ENCODE data around the gene SESTD1. TPM values are rescaled to one million over a fixed set of nuclear protein-coding genes. Genes with fewer than 3 reads are reported as not detected.

Gene SESTD1
- total RNA-seq, 3 donors from 2014 or later = 54.1 to 137 (median 54.9) TPM

- Histone ChIP-seq H3K9me3 (no peaks in the 10 kb centered on the region), H3K27me3 (no peaks in the 10 kb centered on the region), H3K36me3 (no peaks in the 10 kb centered on the region), H3K4me1 (no peaks in the 10 kb centered on the region), H3K27ac (peak overlapping the region in 1 of 2 donors; percentile 33), H3K4me3 (no peak overlapping the region)
- TF ChIP-seq POLR2A (IDR thresholded peaks at IDR 0.05) (no peak), CTCF (IDR thresholded peaks at IDR 0.05) (no peak), POLR2AphosphoS5 (IDR thresholded peaks at IDR 0.05) (no peak)
- intact Hi-C loops (cut with DNase I; ENCODE audit: low total_unique reads) = loop anchor here (2.0 kb wide), 1 partner anchor 25 kb away; no protein-coding TSS in a partner anchor
- no peak for DNase-seq (ENCODE audit: low spot score in 2 of 2)
Measured at GRCh38 chr2:179237209-179237946, 27.3 kb downstream of the SESTD1 start.

DNA sequence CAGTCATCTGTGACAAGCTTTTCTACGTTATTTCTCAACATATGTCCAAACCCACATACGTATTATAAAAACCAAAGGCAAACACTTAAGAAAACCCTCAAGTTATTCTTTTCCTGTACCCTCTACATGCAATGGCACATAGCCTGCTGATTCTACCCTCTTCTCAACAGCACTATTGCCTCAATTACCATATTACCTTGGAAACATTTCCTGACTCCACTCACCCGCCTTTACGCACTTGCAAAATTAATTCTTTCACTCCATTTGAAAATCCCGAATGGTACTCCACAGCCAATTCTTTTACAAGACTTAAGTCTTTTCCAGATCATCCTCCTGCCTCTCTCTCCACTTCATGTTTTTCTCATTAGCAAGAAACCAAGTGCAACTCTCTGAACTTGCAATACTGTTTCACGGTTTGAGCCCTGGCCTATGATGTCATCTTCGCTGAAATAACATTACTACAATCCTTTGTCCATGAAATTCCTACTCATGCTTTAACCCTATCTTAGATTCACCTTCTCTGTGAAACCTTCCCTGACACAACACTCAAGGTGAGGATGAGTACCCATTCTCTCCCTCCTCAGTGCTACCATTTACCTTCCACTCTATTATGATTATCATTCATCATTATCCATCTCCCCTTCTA is 29.0 kb downstream of the SESTD1 start:
- Histone ChIP-seq H3K4me3 (no peak overlapping the region), H3K36me3 (no peaks in the 10 kb centered on the region), H3K27me3 (no peaks in the 10 kb centered on the region), H3K4me1 (no peaks in the 10 kb centered on the region), H3K9me3 (no peaks in the 10 kb centered on the region), H3K27ac (no peak overlapping the region)
- no peak for DNase-seq (ENCODE audit: low spot score in 2 of 2)
- TF ChIP-seq POLR2A (IDR thresholded peaks at IDR 0.05) = no peak
- intact Hi-C loops (cut with DNase I; ENCODE audit: low total_unique reads) = loop anchor here (2.0 kb wide), 1 partner anchor 27 kb away; no protein-coding TSS in a partner anchor

DNA sequence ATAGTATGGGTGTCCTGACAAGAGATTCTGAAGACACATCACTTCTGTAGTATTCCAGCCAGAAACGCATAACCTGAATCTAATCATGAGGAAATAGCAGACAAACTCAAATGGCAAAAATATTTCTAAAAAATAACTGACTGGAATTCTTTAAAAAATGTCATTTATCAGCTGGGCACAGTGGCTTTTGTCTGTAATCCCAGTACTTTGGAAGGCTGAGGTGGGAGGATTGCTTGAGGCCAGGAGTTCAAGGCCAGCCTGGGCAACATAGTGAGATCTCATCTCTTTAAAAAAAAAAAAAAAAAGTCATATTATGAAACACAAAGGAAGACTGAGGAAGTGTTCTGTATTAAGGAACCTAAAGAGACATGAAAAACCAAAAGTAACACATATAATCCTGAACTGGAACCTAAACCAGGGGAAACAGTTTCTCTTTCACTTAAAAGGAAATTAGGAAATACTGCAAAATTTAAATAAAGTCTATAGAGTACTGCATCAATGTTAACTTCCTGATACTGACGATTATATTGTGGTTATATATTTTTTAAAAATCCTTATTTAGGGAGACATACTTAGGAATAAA is 29.9 kb downstream of the SESTD1 start:
- no peaks in the 10 kb centered on the region for H3K4me1 ChIP-seq
- intact Hi-C loops (cut with DNase I; ENCODE audit: low total_unique reads) = no loop called here
- DNase-seq (ENCODE audit: low spot score in 2 of 2) = no peak
- no peak overlapping the region for H3K27ac ChIP-seq
- H3K36me3 ChIP-seq = no peaks in the 10 kb centered on the region
- H3K4me3 ChIP-seq = no peak overlapping the region
- H3K9me3 ChIP-seq = no peaks in the 10 kb centered on the region
- H3K27me3 ChIP-seq = no peaks in the 10 kb centered on the region
- TF ChIP-seq POLR2AphosphoS5 (IDR thresholded peaks at IDR 0.05) = no peak
- no peak for TF ChIP-seq POLR2A (IDR thresholded peaks at IDR 0.05)
- no peak for TF ChIP-seq CTCF (IDR thresholded peaks at IDR 0.05)

- no peak for TF ChIP-seq CTCF (IDR thresholded peaks at IDR 0.05)
- TF ChIP-seq POLR2AphosphoS5 (IDR thresholded peaks at IDR 0.05) = no peak
- TF ChIP-seq POLR2A (IDR thresholded peaks at IDR 0.05) = no peak
- no peak overlapping the region for H3K4me3 ChIP-seq
- H3K4me1 ChIP-seq = no peaks in the 10 kb centered on the region
- H3K27ac ChIP-seq = no peak overlapping the region
- no peaks in the 10 kb centered on the region for H3K9me3 ChIP-seq
- H3K36me3 ChIP-seq = no peaks in the 10 kb centered on the region
- no peak for DNase-seq (ENCODE audit: low spot score in 2 of 2)
- intact Hi-C loops (cut with DNase I; ENCODE audit: low total_unique reads) = no loop called here
- no peaks in the 10 kb centered on the region for H3K27me3 ChIP-seq
Measured at GRCh38 chr2:179233626-179234430, 30.8 kb downstream of the SESTD1 start.

- Histone ChIP-seq H3K4me3 (no peak overlapping the region), H3K27ac (no peak overlapping the region)
- intact Hi-C loops (cut with DNase I; ENCODE audit: low total_unique reads) = no loop called here
Measured at GRCh38 chr2:179233083-179233490, 31.5 kb downstream of the SESTD1 start.

More at GRCh38 chr2:179233083-179233490, 31.5 kb downstream of the SESTD1 start:
- H3K4me1 ChIP-seq = no peaks in the 10 kb centered on the region
- no peaks in the 10 kb centered on the region for H3K9me3 ChIP-seq
- DNase-seq (ENCODE audit: low spot score in 2 of 2) = no peak
- H3K27me3 ChIP-seq = no peaks in the 10 kb centered on the region
- H3K36me3 ChIP-seq = no peaks in the 10 kb centered on the region
- TF ChIP-seq POLR2A (IDR thresholded peaks at IDR 0.05) (no peak), POLR2AphosphoS5 (IDR thresholded peaks at IDR 0.05) (no peak), CTCF (IDR thresholded peaks at IDR 0.05) (no peak)
